HG03280 (cell line): ENCODE data around the gene MRPL37.

Experiments used
- ATAC-seq: cut with Tn5 transposase; IDR thresholded peaks from one replicate; pipeline ENCODE4 v1.9.1; 2021; ENCODE audit warnings: mild to moderate bottlenecking, moderate library complexity; ENCODE audit not compliant: unreplicated experiment

Gene MRPL37

DNA sequence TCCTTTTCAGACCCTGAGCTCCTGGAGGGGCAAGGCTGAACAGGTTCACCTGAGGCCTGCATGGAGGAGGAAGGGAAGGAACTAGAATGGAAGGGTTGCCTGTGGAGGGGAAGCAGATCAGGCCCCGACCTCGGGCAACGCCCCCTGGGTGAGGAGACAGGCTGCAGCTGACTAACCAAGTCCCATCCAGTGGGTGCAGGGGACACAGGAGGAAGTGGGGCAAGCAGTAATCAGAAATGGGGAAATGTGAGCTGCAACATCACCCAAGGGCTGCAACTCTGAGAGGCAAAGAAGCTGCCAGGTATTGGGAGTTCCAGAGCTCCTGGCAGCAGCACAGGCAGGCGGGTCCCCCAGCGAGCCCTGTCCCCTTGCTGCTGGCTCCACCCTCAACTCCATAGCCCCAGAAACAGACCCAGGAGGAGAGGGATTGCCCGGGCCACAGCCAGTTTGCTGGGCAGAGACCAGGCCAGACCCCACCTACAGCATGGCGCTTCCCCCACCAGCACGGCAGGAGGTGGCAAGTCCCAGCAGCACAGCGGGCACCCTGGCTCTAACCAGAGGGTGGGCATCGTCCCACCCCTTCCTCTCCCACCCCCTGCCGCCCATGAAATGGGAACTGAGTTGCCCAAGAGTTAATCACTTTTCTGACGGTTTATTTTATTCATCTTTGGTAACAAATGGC lies 38.5 kb downstream of the MRPL37 start:
- ATAC-seq, result no peak

GRCh38 chr1:54239035-54239383 lies 39.0 kb downstream of the MRPL37 start:
- ATAC-seq, result no peak

DNA sequence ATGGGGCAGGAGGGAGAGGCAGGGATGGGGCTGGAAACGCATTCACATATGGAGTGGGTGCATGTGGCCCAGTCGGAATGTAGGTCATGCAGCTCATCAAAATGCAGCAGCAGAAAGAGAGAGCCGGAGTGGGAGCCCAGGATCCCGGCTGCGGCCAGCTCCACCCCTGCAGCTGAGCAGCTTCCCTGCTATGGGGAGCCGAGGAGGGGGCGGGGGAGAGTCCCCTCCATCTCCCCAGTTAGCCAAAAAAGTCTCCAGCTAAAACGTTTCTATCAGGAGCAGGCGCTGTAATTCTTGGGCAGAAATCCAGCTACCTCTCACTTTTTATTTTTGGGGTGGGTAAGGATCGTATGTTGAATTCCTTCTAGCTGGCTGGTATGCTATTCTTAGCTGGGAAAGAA lies 39.7 kb downstream of the MRPL37 start:
- ATAC-seq, result no peak

DNA sequence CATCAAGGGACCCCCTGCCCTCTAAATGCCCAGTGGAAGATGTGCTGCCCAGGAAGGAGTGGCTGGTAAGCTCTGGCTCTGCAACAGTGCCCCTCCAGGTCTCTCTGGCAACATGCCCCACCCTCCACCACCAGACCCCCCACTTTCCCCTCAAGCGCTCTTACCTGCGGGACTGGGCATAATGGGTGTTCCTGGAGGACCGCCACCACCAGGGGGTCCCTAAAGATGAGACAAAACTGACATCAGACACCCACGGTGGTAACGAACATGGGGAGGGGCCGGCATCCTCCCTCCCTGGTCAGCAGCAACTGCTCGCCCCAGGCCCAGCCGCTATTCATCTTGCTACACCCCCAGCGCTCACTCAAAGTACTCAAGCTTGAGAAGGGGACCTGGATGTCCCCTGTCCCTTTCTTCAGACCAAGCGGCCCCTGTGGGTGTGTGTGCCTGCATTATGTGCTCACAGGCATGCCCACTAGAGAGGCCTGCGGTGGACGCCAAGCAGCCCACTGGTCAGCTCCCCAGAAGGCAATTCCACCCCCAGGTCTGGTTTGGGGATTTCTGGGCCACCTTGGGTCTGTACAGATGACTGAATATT lies 40.9 kb downstream of the MRPL37 start:
- no peak for ATAC-seq

GRCh38 chr1:54241364-54241763 lies 41.4 kb downstream of the MRPL37 start:
- ATAC-seq, result no peak

- no peak for ATAC-seq
These were observed 43.1 kb downstream of the MRPL37 start for GRCh38 chr1:54243022-54243421.

GRCh38 chr1:54244655-54245054 lies 44.7 kb downstream of the MRPL37 start:
- no peak for ATAC-seq

- ATAC-seq, result no peak
These were observed 45.5 kb downstream of the MRPL37 start for GRCh38 chr1:54245501-54245900.

DNA sequence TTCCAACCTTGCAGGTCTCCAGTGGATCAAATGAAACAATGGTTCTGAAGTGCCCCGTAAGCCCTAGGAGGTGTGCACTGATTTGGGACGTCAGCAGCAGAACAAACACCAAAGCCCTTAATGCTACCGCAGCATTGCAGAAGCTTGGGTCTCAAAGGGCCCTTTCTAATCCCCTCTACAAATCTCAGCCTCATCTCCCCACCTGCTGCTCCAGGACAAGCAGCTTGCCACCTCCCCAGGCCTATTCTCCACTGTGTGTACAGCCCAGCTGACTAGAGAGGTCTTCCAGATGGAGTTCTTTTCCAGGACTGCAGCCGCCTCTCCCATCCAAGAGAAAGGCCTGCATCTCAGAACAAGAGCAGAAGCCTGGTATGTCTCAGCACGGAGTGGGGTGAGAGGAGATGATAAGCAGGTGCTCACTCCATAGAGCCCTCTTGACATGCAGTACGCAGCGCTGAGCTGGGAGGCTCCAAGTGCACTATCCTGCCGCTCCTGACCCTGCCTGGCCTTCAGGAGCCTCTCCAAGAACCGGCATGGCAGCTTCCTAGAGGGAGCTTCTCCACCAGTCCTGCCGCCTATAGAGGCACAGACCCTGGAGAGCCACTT lies 46.3 kb downstream of the MRPL37 start:
- ATAC-seq, result no peak

GRCh38 chr1:54247863-54248515 lies 48.0 kb downstream of the MRPL37 start:
- ATAC-seq, result no peak

DNA sequence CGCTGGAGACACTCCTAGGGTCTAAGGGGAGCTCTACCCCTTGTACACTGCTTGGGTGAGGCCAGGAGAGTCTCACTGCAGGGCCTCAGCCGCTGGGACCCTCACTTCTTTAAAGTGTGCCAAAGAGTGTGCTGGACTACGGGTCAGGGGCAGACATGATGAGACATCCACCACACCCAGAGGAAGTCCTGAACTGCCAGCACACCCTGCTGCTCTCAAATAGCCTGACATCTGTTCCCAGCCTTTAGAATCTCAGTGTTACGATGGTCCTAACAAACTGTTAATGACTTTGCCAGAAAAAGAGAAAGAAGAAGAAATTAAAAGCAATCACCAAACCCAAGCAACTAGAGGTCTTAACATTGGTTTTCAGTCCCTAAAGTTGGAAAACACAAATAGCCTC lies 49.0 kb downstream of the MRPL37 start:
- ATAC-seq, result no peak

GRCh38 chr1:54249819-54250435 lies 50.0 kb downstream of the MRPL37 start:
- no peak for ATAC-seq

- ATAC-seq, result no peak
These were observed 50.7 kb downstream of the MRPL37 start for GRCh38 chr1:54250670-54251069.

DNA sequence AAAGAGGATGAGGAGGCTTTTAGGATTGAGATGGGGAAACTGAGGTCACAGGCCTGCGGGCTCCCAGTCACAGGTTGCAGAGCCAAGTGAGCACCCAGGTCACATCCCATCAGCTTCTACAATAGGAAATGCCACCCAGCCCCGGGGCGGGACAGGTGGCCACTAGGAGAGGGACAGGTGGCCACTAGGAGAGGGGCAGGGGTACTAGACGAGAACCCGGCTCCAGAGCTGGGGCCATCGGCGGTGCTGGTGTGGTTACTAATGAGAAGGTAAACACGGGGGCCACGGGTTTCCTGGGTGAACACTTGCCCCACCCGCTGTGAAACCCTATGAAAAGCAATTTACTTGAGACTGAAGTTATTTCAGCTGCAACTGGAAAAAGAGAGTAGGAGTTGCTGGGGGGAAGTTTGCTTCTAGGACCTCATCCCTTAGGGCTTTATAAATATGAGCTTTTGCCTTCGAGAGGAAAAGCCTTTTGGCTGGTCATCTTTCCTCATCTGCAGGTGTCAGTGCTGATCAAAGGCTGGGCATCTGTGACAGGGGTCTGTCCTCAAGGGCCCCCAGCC lies 52.5 kb downstream of the MRPL37 start:
- no peak for ATAC-seq

DNA sequence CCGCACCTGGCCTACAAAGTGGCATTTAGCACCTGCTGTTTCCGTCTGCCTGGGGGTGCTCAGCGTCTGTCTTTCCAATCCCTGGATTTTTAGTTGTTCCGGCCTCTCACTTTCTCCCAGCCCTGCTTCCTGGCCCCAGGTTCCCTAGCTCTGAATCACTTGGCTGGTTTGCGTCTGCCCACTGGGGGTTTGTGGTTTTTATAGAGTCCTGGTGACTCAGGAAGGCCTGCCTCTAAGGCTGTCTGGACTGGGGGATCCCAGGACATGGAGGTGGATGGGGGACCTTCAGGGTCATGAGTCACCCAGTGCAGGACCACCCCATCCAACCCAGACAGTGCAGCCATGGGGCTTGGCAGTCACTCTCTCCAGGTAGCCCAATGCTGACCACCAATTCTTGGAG lies 53.5 kb downstream of the MRPL37 start:
- ATAC-seq, result no peak

GRCh38 chr1:54254055-54254454 lies 54.1 kb downstream of the MRPL37 start:
- no peak for ATAC-seq

GRCh38 chr1:54255026-54255702 lies 55.2 kb downstream of the MRPL37 start:
- no peak for ATAC-seq

DNA sequence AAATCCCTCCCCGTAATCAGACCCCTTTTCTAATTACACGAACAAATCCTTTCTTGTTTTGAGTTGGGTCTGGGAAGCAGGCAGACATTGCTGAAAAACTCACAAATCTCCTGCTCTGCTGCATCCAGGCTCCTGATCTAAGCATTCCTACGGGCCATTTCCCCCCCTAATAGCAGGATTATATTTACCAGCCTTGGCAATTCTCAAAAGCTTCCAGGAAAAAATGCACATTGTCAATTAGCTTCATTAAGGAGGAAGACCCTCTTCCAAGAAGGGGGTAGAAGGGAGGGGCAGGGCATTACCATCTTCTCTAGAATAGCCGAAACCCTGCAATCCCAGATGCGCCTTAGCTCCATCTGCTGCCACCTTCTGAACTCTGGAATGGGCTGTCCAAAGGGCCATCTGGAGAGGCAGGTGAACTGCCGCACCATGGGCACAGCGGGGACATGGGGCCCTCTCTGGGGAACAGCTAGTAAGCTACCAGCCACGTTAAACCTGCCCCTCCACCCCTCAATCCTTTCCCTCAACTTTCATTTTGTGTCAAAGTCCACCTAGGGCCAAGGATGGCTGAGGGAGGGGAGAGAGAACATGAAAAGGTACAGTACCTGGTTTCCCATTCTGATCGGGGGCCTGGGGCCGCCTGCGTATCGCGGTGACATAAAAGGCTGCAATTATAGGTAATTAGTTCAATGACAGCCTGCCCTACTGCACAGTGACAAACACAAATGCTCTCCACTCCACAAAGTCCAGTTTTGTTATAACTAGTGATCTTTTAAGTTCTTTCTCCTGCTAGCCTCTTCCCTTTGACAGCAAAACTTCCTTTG lies 56.8 kb downstream of the MRPL37 start:
- ATAC-seq, result no peak

GRCh38 chr1:54257346-54257620 lies 57.3 kb downstream of the MRPL37 start:
- no peak for ATAC-seq

DNA sequence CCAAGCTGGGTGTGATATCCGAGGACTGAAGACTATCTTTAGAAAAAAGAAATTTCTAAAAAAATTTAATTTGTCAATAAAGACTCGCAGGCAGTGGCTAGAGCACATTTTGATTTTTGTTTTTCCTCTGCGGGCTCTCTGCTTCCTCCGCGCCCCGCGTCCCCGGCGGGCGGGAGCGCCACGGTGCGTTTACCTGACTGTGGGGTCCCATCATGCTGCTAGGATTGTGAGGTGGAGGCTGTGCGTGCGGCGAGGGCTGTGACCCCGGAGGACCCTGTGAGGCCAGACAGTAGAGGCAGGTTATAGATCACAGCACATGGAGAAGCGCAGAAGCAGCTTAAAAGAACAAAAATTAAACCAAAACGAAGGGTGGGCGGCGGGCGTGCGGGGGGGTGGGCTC lies 57.9 kb downstream of the MRPL37 start:
- ATAC-seq, result no peak
